IPS-18a (cell line): ENCODE data around the gene GRM4.

Source experiments
- H3K27ac ChIP-seq: one replicate; pipeline ENCODE4 v1.5.1; 2013; ENCODE audit warnings: low read length
- H3K27me3 ChIP-seq: one replicate; pipeline ENCODE4 v1.6.1; 2013; ENCODE audit warnings: mild to moderate bottlenecking, low read length; ENCODE audit not compliant: control insufficient read depth, insufficient read depth
- H3K36me3 ChIP-seq: one replicate; pipeline ENCODE4 v1.6.1; 2013; ENCODE audit warnings: low read depth, low read length; ENCODE audit not compliant: control insufficient read depth
- H3K4me1 ChIP-seq: one replicate; pipeline ENCODE4 v1.6.1; 2013; ENCODE audit warnings: low read depth, low read length; ENCODE audit not compliant: control insufficient read depth
- H3K4me3 ChIP-seq: one replicate; pipeline ENCODE4 v1.5.1; 2013; ENCODE audit warnings: low read length
- H3K9ac ChIP-seq: one replicate; pipeline ENCODE4 v1.6.1; 2013; ENCODE audit warnings: mild to moderate bottlenecking, low read length, moderate library complexity
- H3K9me3 ChIP-seq: one replicate; pipeline ENCODE4 v1.6.1; 2013; ENCODE audit warnings: low read depth, low read length; ENCODE audit not compliant: control insufficient read depth

Gene GRM4

GRCh38 chr6:34000281-34000680 lies 145.6 kb downstream of the GRM4 start:
- H3K9ac ChIP-seq = no peak overlapping the region
- H3K27me3 ChIP-seq = peaks cover 31% of the 10 kb centered on the region
- H3K27ac ChIP-seq = no peak overlapping the region
- H3K9me3 ChIP-seq = no peaks in the 10 kb centered on the region
- H3K4me3 ChIP-seq = no peak overlapping the region
- no peaks in the 10 kb centered on the region for H3K36me3 ChIP-seq
- peaks cover 1% of the 10 kb centered on the region for H3K4me1 ChIP-seq

- Histone ChIP-seq H3K4me1 (no peaks in the 10 kb centered on the region), H3K27me3 (peaks cover 23% of the 10 kb centered on the region), H3K27ac (no peak overlapping the region), H3K9ac (no peak overlapping the region), H3K4me3 (no peak overlapping the region), H3K9me3 (no peaks in the 10 kb centered on the region), H3K36me3 (no peaks in the 10 kb centered on the region)
Measured at GRCh38 chr6:33999567-33999966, 146.3 kb downstream of the GRM4 start.

- H3K27me3 ChIP-seq = peaks cover 14% of the 10 kb centered on the region
- H3K27ac ChIP-seq = no peak overlapping the region
- H3K4me1 ChIP-seq = peaks cover 3% of the 10 kb centered on the region
- H3K9me3 ChIP-seq = no peaks in the 10 kb centered on the region
- H3K36me3 ChIP-seq = no peaks in the 10 kb centered on the region
- H3K9ac ChIP-seq = no peak overlapping the region
- no peak overlapping the region for H3K4me3 ChIP-seq
Measured at GRCh38 chr6:33998660-33999059, 147.2 kb downstream of the GRM4 start.

- no peaks in the 10 kb centered on the region for H3K9me3 ChIP-seq
- H3K36me3 ChIP-seq = no peaks in the 10 kb centered on the region
- no peak overlapping the region for H3K9ac ChIP-seq
- H3K4me1 ChIP-seq = peaks cover 3% of the 10 kb centered on the region
- no peak overlapping the region for H3K4me3 ChIP-seq
- H3K27ac ChIP-seq = no peak overlapping the region
- peaks cover under 1% of the 10 kb centered on the region for H3K27me3 ChIP-seq
Measured at GRCh38 chr6:33997265-33997664, 148.6 kb downstream of the GRM4 start.

DNA sequence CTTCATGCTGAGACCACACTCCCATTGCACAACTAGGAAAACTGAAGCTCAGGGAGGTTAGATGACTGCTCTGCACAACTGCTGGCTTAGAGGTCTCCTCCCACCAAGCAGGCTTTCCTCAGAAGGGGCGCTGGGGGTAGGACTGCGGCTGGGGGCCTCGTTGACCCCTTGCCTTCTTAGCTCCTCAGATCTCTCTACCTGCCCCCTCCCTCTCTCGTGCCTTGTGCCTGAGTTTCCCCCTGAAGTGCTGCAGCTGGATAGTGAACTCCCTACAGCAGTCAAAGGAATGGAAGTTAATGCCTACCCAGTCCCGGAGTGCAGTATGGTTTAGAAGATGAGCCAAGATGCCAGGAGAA lies 149.8 kb downstream of the GRM4 start:
- Histone ChIP-seq H3K36me3 (no peaks in the 10 kb centered on the region), H3K27me3 (no peaks in the 10 kb centered on the region), H3K4me3 (no peak overlapping the region), H3K9ac (no peak overlapping the region), H3K27ac (no peak overlapping the region), H3K9me3 (no peaks in the 10 kb centered on the region), H3K4me1 (peaks cover 3% of the 10 kb centered on the region)

DNA sequence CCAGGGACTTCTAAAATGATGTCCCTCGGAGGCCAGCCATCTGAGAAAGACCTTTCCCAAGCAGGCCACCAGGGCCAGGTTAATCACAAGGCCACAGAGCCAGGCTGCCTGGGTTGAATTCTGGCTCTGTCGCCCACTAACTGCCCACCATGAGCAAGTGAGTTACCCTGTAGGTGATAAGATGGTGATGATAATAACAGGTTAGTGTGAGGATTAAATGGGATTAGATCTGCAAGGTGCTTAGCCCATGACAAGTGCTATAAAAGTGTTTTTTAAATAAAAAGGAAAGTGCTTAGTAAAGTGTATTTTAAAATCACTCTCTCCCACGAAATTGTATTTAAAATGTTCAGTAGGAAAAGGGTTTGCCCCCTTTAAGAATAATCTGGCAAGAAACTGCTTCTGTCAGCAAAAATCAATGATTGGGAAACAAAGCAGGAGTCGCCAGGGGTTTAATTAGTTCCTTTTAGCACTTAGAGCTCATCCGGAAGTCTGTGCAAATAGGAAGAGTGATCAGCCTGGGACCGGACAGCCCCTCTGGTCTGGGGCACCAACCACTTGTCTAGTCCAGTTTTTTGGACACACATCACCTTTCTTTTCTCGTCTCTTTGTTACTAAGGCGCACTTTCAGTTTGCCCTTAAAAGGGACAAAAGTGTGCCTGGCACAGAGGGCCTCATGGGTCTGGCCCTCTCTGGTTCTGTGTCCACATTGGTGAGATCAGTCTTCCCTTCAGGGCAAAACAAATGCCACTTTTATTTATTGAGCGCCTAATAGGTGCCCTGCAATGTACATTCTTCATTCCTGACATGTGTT lies 150.4 kb downstream of the GRM4 start:
- Histone ChIP-seq H3K36me3 (no peaks in the 10 kb centered on the region), H3K4me1 (peaks cover 3% of the 10 kb centered on the region), H3K27me3 (no peaks in the 10 kb centered on the region), H3K4me3 (no peak overlapping the region), H3K9ac (no peak overlapping the region), H3K9me3 (no peaks in the 10 kb centered on the region), H3K27ac (no peak overlapping the region)

- no peak overlapping the region for H3K4me3 ChIP-seq
- H3K9ac ChIP-seq = no peak overlapping the region
- no peaks in the 10 kb centered on the region for H3K27me3 ChIP-seq
- H3K4me1 ChIP-seq = peaks cover 3% of the 10 kb centered on the region
- no peak overlapping the region for H3K27ac ChIP-seq
- no peaks in the 10 kb centered on the region for H3K36me3 ChIP-seq
- no peaks in the 10 kb centered on the region for H3K9me3 ChIP-seq
Measured at GRCh38 chr6:33994472-33995308, 151.2 kb downstream of the GRM4 start.

GRCh38 chr6:33993653-33994471 lies 152.0 kb downstream of the GRM4 start:
- Histone ChIP-seq H3K4me1 (peaks cover 3% of the 10 kb centered on the region), H3K9me3 (no peaks in the 10 kb centered on the region), H3K27ac (no peak overlapping the region), H3K36me3 (no peaks in the 10 kb centered on the region), H3K27me3 (no peaks in the 10 kb centered on the region), H3K9ac (no peak overlapping the region), H3K4me3 (no peak overlapping the region)

DNA sequence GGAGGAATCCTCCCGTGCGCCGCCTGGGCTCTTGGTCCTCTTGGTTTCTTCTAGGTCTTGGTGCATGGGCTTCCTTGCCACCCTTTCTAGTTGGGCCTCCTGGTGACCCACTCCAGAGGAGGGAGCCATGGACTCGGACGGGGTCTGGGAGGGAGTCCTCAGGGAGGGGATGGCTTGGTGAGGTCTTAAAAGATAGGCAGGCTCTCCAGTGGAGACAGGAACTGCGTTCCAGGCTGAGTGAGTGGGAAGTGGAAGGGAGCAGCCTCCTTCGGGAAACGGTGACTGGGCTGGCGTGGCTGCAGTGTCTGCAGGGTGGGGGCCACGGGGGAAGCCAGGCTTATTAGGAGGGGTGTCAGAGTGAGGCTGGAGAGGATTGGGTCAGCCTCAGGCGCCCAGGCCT lies 152.8 kb downstream of the GRM4 start:
- Histone ChIP-seq H3K9ac (no peak overlapping the region), H3K4me1 (peaks cover 3% of the 10 kb centered on the region), H3K4me3 (no peak overlapping the region), H3K27me3 (no peaks in the 10 kb centered on the region), H3K9me3 (no peaks in the 10 kb centered on the region), H3K36me3 (no peaks in the 10 kb centered on the region), H3K27ac (no peak overlapping the region)

GRCh38 chr6:33992191-33992590 lies 153.7 kb downstream of the GRM4 start:
- H3K9ac ChIP-seq = no peak overlapping the region
- H3K36me3 ChIP-seq = no peaks in the 10 kb centered on the region
- H3K9me3 ChIP-seq = no peaks in the 10 kb centered on the region
- H3K27ac ChIP-seq = no peak overlapping the region
- H3K27me3 ChIP-seq = no peaks in the 10 kb centered on the region
- H3K4me1 ChIP-seq = peaks cover 3% of the 10 kb centered on the region
- H3K4me3 ChIP-seq = no peak overlapping the region

DNA sequence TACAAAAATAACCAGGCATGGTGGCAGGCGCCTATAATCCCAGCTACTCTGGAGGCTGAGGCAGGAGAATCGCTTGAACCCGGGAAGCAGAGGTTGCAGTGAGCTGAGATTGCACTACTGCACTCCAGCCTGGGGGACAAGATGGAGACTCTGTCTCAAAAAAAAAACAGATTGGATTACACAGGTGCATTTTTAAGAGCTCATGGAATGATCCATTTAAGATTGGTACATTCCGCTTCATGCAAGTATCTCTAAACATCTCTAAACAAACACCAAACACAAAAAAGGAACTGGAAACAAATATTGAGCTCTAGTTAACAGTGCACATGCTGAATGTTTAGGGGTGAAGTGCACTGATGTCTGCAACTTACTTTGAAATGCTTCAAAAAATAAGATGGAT lies 154.3 kb downstream of the GRM4 start:
- peaks cover 3% of the 10 kb centered on the region for H3K4me1 ChIP-seq
- H3K9ac ChIP-seq = no peak overlapping the region
- H3K36me3 ChIP-seq = no peaks in the 10 kb centered on the region
- H3K4me3 ChIP-seq = no peak overlapping the region
- no peaks in the 10 kb centered on the region for H3K9me3 ChIP-seq
- no peaks in the 10 kb centered on the region for H3K27me3 ChIP-seq
- H3K27ac ChIP-seq = no peak overlapping the region
